HepG2 (cell line): ENCODE results near the gene PTCRA. TPM values are rescaled to one million over a fixed set of nuclear protein-coding genes. Genes with fewer than 3 reads are reported as not detected.
A peak's percentile ranks its signal among the peaks of the same experiment; 100 is the strongest.

Experiments
- ATAC-seq: fragments of 200-7000 bp; cut with Tn5 transposase; 3 replicates; pipeline ENCODE4 v1.9.1; 2020; ENCODE audit warnings: mild to moderate bottlenecking, moderate library complexity
- BruUV-seq: library from RNA; stranded (reverse); fragments of 400-500 nt; replicated peaks from 2 replicates; lab custom pipeline; 2021; lab: Mats Ljungman, UMichigan
- CTCF ChIA-PET: fragments of 300-600 bp; formaldehyde crosslinking; extraction: SDS; loops from one replicate; lab custom pipeline; 2021; ENCODE audit warnings: low total read pairs, inconsistent platforms, low intra/inter-chr PET ratio; lab: Yijun Ruan, JAX
- POLR2A ChIA-PET: fragments of 350-600 bp; sonication (Branson Sonifier 250); formaldehyde crosslinking; loops from one replicate; lab custom pipeline; 2020; ENCODE audit warnings: antibody characterized with exemption, inconsistent platforms; lab: Yijun Ruan, JAX
- DNase-seq: peaks from one replicate; pipeline ENCODE4 v3.0.0-alpha.2; 2015; ENCODE audit warnings: low spot score
- FAIRE-seq: peaks from 3 replicates; lab custom pipeline; 2011; peaks lifted over from hg19 to GRCh38; lab: Jason Lieb, UNC
- H2AFZ ChIP-seq: one replicate; pipeline ENCODE4 v1.6.1; 2011; ENCODE audit warnings: low read length, inconsistent platforms
- H3K27ac ChIP-seq: fragments of 300-600 bp; 3 replicates; pipeline ENCODE4 v1.8.0; 2011; ENCODE audit warnings: mixed run types, mild to moderate bottlenecking, mixed read lengths, low read length, inconsistent platforms; ENCODE audit not compliant: insufficient read depth; ENCODE audit errors: extremely low read length
- H3K27me3 ChIP-seq, 2 experiments: fragments of 200-600 bp in 1 of 2; 2 replicates in 1 of 2; 3 replicates in 1 of 2; pipeline versions ENCODE4 v1.6.0 to v1.8.0; 2011; ENCODE audit warnings: low read length in 2 of 2, mild to moderate bottlenecking in 2 of 2, moderate library complexity in 2 of 2, inconsistent platforms in 1 of 2; ENCODE audit not compliant: insufficient read depth in 2 of 2, control insufficient read depth in 1 of 2
- H3K36me3 ChIP-seq, 2 experiments: fragments of 200-600 bp in 1 of 2; replicated peaks in 1 of 2; 2 replicates in 1 of 2; 3 replicates in 1 of 2; pipeline versions ENCODE4 v1.5.1 to v1.8.0; 2011; ENCODE audit warnings: low read length in 2 of 2, inconsistent platforms in 1 of 2; ENCODE audit not compliant: insufficient read depth in 2 of 2, control insufficient read depth in 1 of 2
- H3K4me1 ChIP-seq: 2 replicates; pipeline ENCODE4 v1.5.1; 2012; ENCODE audit warnings: low read length, inconsistent platforms; ENCODE audit not compliant: insufficient read depth
- H3K4me2 ChIP-seq: 2 replicates; pipeline ENCODE4 v1.6.0; 2011; ENCODE audit warnings: low read depth, low read length, inconsistent platforms
- H3K4me3 ChIP-seq, 3 experiments: fragments of 200-600 bp in 1 of 3; sonication (generic), shearing (Covaris generic) in 1 of 3; replicated peaks in 1 of 3; 2 replicates each; pipeline ENCODE4 v1.5.1; 2011 to 2016; ENCODE audit warnings: low read length in 3 of 3, inconsistent platforms in 2 of 3, low read depth in 2 of 3, mild to moderate bottlenecking in 2 of 3, control low read depth in 1 of 3, mixed read lengths in 1 of 3; ENCODE audit not compliant: insufficient read depth in 1 of 3
- H3K79me2 ChIP-seq: one replicate; pipeline ENCODE4 v1.6.1; 2011; ENCODE audit warnings: low read length, inconsistent platforms; ENCODE audit not compliant: insufficient read depth
- H3K9ac ChIP-seq: 2 replicates; pipeline ENCODE4 v1.6.0; 2011; ENCODE audit warnings: mild to moderate bottlenecking, low read depth, low read length, inconsistent platforms; ENCODE audit not compliant: insufficient read depth
- H3K9me3 ChIP-seq: 2 replicates; pipeline ENCODE4 v1.5.1; 2012; ENCODE audit warnings: mild to moderate bottlenecking, low read length
- H4K20me1 ChIP-seq: 2 replicates; pipeline ENCODE4 v1.6.0; 2011; ENCODE audit warnings: inconsistent platforms, mild to moderate bottlenecking, low read length, moderate library complexity; ENCODE audit not compliant: insufficient read depth
- BCLAF1 ChIP-seq: fragments of 450-650 bp; IDR thresholded peaks from 2 replicates; pipeline ENCODE4 v1.6.1; 2017; ENCODE audit warnings: mild to moderate bottlenecking
- MAFF ChIP-seq: IDR thresholded peaks from 2 replicates; pipeline ENCODE4 v1.6.1; 2011; ENCODE audit warnings: low read depth, low read length, improper control_type of control experiment
- PBX2 ChIP-seq: IDR thresholded peaks from 2 replicates; pipeline ENCODE4 v1.6.1; 2016; ENCODE audit warnings: control low read depth
- ZNF367 ChIP-seq: sonication (generic); formaldehyde crosslinking; IDR thresholded peaks from 2 replicates; pipeline ENCODE4 v1.4.0; 2020; ENCODE audit warnings: missing genetic modification reagents, borderline replicate concordance
- ZNF609 ChIP-seq: sonication (generic); formaldehyde crosslinking; IDR thresholded peaks from 2 replicates; pipeline ENCODE4 v1.4.0; 2020; ENCODE audit warnings: mild to moderate bottlenecking, missing genetic modification reagents, borderline replicate concordance
- ZNF792 ChIP-seq: IDR thresholded peaks from 2 replicates; pipeline ENCODE4 v1.6.1; 2016
- WGBS: methylation state at CpG from one replicate; pipeline ENCODE4 v1.1.6; 2017; ENCODE audit warnings: low lambda C conversion rate; 5-methylcytosine and 5-hydroxymethylcytosine counted together
- in situ Hi-C: cut with HindIII; loops from 2 replicates; pipeline ENCODE4 v1.10.0; 2017; ENCODE audit warnings: low pct_unique_long_range_greater_than_20kb; ENCODE audit not compliant: extremely low pct_ligation_motif_present
- intact Hi-C: fragments of 100-400 bp; cut with micrococcal nuclease; formaldehyde crosslinking; loops from one replicate; pipeline ENCODE4 v1.10.0; 2022; ENCODE audit not compliant: unreplicated experiment
- polyA plus RNA-seq, 8 experiments: library from polyadenylated mRNA; depleted of rRNA in 3 of 8; stranded (reverse) in 7 of 8; unstranded in 1 of 8; fragments of >200 nt; fragmentation: Illumina TruSeq in 4 of 8; extraction: Trizol in 4 of 8; gene quantifications; 2 replicates each; pipeline versions ENCODE4 v1.2.1 to v1.2.3, GENCODE V29; 2011 to 2016; ENCODE audit warnings: low read depth in 4 of 8, missing spikeins in 1 of 8, mixed read lengths in 1 of 8; ENCODE audit not compliant: insufficient read depth in 1 of 8
- total RNA-seq, 5 experiments: library from RNA; depleted of rRNA; stranded (reverse); fragments of >200 nt; fragmentation: Illumina TruSeq; extraction: Trizol; gene quantifications; 2 replicates each; pipeline ENCODE4 v1.2.3, GENCODE V29; 2016; ENCODE audit warnings: low read depth in 1 of 5

Gene PTCRA
- total and polyA plus RNA-seq, 2 of the 13 experiments (the other 11 are each of a cell fraction or from before 2014, with no cell fraction given), result not detected

GRCh38 chr6:42873313-42873712 is 42.5 kb upstream of the PTCRA start:
- Histone ChIP-seq H3K4me1 (peaks cover 34% of the 10 kb centered on the region), H3K79me2 (no peaks in the 10 kb centered on the region)
- no peak for TF ChIP-seq ZNF367 (CRISPR knock-in tag)
- TF ChIP-seq, all 625 proteins: peak for 0
- no TSS peak for BruUV-seq
- H2AFZ ChIP-seq, result no peak overlapping the region
- in situ Hi-C loops (no loop called here), intact Hi-C loops (loop anchor here (5.0 kb wide), 1 partner anchor 966 kb away; no protein-coding TSS in a partner anchor)
- ChIA-PET CTCF (no interaction called here), POLR2A (no interaction called here)
- no peaks in the 10 kb centered on the region for H3K27me3 ChIP-seq
- 69% methylated on average over 2 of the region's 2 CpGs for WGBS
- DNase-seq, result no peak
- no peak for FAIRE-seq
- no peaks in the 10 kb centered on the region for H4K20me1 ChIP-seq
- H3K4me2 ChIP-seq, result no peak overlapping the region
- no peak overlapping the region for H3K27ac ChIP-seq
- no peak overlapping the region for H3K4me3 ChIP-seq
- peaks cover 0 to 2% of the 10 kb centered on the region in 2 experiments; a peak in 1 of 5 replicates for H3K36me3 ChIP-seq
- H3K9me3 ChIP-seq, result no peaks in the 10 kb centered on the region
- no peak for ATAC-seq
- H3K9ac ChIP-seq, result no peak overlapping the region

GRCh38 chr6:42877695-42878094 is 38.2 kb upstream of the PTCRA start:
- in situ Hi-C loops (loop anchor here (5.0 kb wide), 1 partner anchor 215 kb away; no protein-coding TSS in a partner anchor), intact Hi-C loops (loop anchor here (1.0 to 2.0 kb wide), 5 partner anchors 22 to 216 kb away; partner anchors contain the start of genes BICRAL and TBCC)
- WGBS, result 17% methylated on average over 3 of the region's 3 CpGs
- peak overlapping the region in 1 of 3 experiments; percentile 38; a peak in 1 of 6 replicates for H3K4me3 ChIP-seq
- peak overlapping the region; percentile 63 for H3K4me2 ChIP-seq
- H3K27me3 ChIP-seq, result no peaks in the 10 kb centered on the region; a peak in 1 of 5 replicates
- ChIA-PET POLR2A (interaction anchor here (1.0 to 6.4 kb wide), 5 partner anchors 13 to 216 kb away, joined by 3 to 147 read pairs (median 21); partner anchors contain the start of genes BICRAL, CNPY3 and TBCC), CTCF (interaction anchor here (1.2 to 2.7 kb wide), 3 partner anchors 151 to 568 kb away, joined by 3 to 44 read pairs (median 12); no protein-coding TSS in a partner anchor)
- peaks cover 2 to 7% of the 10 kb centered on the region in 2 experiments; a peak in 3 of 5 replicates for H3K36me3 ChIP-seq
- H3K79me2 ChIP-seq, result peaks cover 26% of the 10 kb centered on the region
- ATAC-seq (peak; percentile 25), DNase-seq (peak; percentile 81), FAIRE-seq (no peak)
- no TSS peak for BruUV-seq
- H3K27ac ChIP-seq, result peak overlapping the region; percentile 14
- peak overlapping the region; percentile 12; the same call in 1 of the 2 replicates for H3K9ac ChIP-seq
- peaks cover 46% of the 10 kb centered on the region for H3K4me1 ChIP-seq
- peak overlapping the region; percentile 70 for H2AFZ ChIP-seq
- no peaks in the 10 kb centered on the region for H3K9me3 ChIP-seq
- no peaks in the 10 kb centered on the region; the same call in 1 of the 2 replicates for H4K20me1 ChIP-seq
- TF ChIP-seq ZNF609 (no peak), BCLAF1 (no peak), ZNF792 (CRISPR knock-in tag) (no peak), PBX2 (CRISPR knock-in tag) (no peak), MAFF (no peak)
